Loucy (cell line): ENCODE data around the gene PPME1.
"Not testable (repeated sequence)": the region's sequence is repeated elsewhere in the genome, so short reads cannot be mapped to it uniquely, and the experiment has no call there.

ENCODE experiments used
- EZH2phosphoT487 ChIP-seq: fragments of 200-600 bp; IDR thresholded peaks from 2 replicates; pipeline ENCODE4 v1.6.1; 2018; ENCODE audit warnings: antibody characterized with exemption, mild to moderate bottlenecking, moderate library complexity, borderline replicate concordance
- TF ChIP-seq, protein P1 (sequence below): fragments of 200-600 bp; sonication (generic); conservative IDR thresholded peaks from 2 replicates; pipeline ENCODE4 v1.5.1; 2014; ENCODE audit warnings: mild to moderate bottlenecking, antibody characterized with exemption, low read length

DNA sequence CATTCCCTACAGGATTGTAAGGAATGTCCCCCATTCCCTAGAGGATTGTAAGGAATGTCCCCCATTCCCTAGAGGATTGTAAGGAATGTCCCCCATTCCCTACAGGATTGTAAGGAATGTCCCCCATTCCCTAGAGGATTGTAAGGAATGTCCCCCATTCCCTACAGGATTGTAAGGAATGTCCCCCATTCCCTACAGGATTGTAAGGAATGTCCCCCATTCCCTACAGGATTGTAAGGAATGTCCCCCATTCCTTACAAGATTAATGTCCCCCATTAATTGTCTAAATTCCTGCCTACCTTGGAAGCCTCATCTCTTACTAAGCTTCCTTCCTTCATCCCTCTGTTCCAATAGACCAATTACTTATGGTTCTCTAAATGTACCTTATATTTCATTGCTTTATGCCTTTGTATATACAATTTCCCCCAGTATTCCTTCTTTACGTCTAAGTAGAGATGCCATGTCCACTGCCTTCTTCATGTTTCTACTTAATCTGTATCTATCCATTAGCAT lies 31.1 kb upstream of the PPME1 start:
- TF ChIP-seq, protein P1, sequence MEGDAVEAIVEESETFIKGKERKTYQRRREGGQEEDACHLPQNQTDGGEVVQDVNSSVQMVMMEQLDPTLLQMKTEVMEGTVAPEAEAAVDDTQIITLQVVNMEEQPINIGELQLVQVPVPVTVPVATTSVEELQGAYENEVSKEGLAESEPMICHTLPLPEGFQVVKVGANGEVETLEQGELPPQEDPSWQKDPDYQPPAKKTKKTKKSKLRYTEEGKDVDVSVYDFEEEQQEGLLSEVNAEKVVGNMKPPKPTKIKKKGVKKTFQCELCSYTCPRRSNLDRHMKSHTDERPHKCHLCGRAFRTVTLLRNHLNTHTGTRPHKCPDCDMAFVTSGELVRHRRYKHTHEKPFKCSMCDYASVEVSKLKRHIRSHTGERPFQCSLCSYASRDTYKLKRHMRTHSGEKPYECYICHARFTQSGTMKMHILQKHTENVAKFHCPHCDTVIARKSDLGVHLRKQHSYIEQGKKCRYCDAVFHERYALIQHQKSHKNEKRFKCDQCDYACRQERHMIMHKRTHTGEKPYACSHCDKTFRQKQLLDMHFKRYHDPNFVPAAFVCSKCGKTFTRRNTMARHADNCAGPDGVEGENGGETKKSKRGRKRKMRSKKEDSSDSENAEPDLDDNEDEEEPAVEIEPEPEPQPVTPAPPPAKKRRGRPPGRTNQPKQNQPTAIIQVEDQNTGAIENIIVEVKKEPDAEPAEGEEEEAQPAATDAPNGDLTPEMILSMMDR = not testable (repeated sequence)
- not testable (repeated sequence) for TF ChIP-seq EZH2phosphoT487
